NCI-H82 treated with DMSO at 0.1 percent for 48 hours (cell line): Measurements from ENCODE around the gene HMCN1.
"Not testable (repeated sequence)": the region's sequence is repeated elsewhere in the genome, so short reads cannot be mapped to it uniquely, and the experiment has no call there.

Experiments used
- DNase-seq: peaks from one replicate; lab custom pipeline; 2025; ENCODE audit not compliant: unreplicated experiment; lab: John Stamatoyannopoulos, UW

HMCN1 gene

GRCh38 chr1:186125511-186125910 is 391.3 kb downstream of the HMCN1 start:
- DNase-seq, result no peak

- DNase-seq, result no peak
Measured at GRCh38 chr1:186129758-186130157, 395.6 kb downstream of the HMCN1 start.

- no peak for DNase-seq
Measured at GRCh38 chr1:186139115-186139514, 404.9 kb downstream of the HMCN1 start.

GRCh38 chr1:186139701-186140100 is 405.5 kb downstream of the HMCN1 start:
- DNase-seq, result no peak

GRCh38 chr1:186142159-186142558 is 408.0 kb downstream of the HMCN1 start:
- no peak for DNase-seq

- DNase-seq, result no peak
Measured at GRCh38 chr1:186142916-186143315, 408.7 kb downstream of the HMCN1 start.

- no peak for DNase-seq
Measured at GRCh38 chr1:186143481-186143880, 409.3 kb downstream of the HMCN1 start.

- no peak for DNase-seq
Measured at GRCh38 chr1:186144505-186144904, 410.3 kb downstream of the HMCN1 start.

GRCh38 chr1:186146974-186147373 is 412.8 kb downstream of the HMCN1 start:
- DNase-seq, result no peak

GRCh38 chr1:186149591-186149990 is 415.4 kb downstream of the HMCN1 start:
- no peak for DNase-seq

- no peak for DNase-seq
Measured at GRCh38 chr1:186152227-186152619, 418.0 kb downstream of the HMCN1 start.

- DNase-seq, result no peak
Measured at GRCh38 chr1:186152620-186153239, 418.5 kb downstream of the HMCN1 start.

GRCh38 chr1:186154651-186155050 is 420.5 kb downstream of the HMCN1 start:
- DNase-seq, result no peak

- peak; percentile 13 for DNase-seq
Measured at GRCh38 chr1:186155594-186155993, 421.4 kb downstream of the HMCN1 start.

- not testable (repeated sequence) for DNase-seq
Measured at GRCh38 chr1:186162895-186163294, 428.7 kb downstream of the HMCN1 start.

GRCh38 chr1:186164773-186165172 is 430.6 kb downstream of the HMCN1 start:
- no peak for DNase-seq

GRCh38 chr1:186165303-186165702 is 431.1 kb downstream of the HMCN1 start:
- DNase-seq, result no peak

GRCh38 chr1:186167096-186167668 is 433.0 kb downstream of the HMCN1 start:
- DNase-seq, result no peak

GRCh38 chr1:186175588-186175987 is 441.4 kb downstream of the HMCN1 start:
- DNase-seq, result no peak

- no peak for DNase-seq
Measured at GRCh38 chr1:186178426-186179043, 444.3 kb downstream of the HMCN1 start.

GRCh38 chr1:186179231-186179630 is 445.0 kb downstream of the HMCN1 start:
- no peak for DNase-seq

- DNase-seq, result no peak
Measured at GRCh38 chr1:186183219-186183618, 449.0 kb downstream of the HMCN1 start.
